SK-N-SH (cell line): ENCODE measurements around the gene ARFRP1. TPM values are rescaled to one million over a fixed set of nuclear protein-coding genes. Genes with fewer than 3 reads are reported as not detected.

Source experiments
- CTCF ChIA-PET: fragments of 300-600, 350-600 bp; formaldehyde crosslinking; extraction: SDS; loops from one replicate; lab custom pipeline; 2021; lab: Yijun Ruan, JAX
- POLR2A ChIA-PET: fragments of 350-600 bp; sonication (Branson Sonifier 250); formaldehyde crosslinking; extraction: SDS; loops from one replicate; lab custom pipeline; 2020; ENCODE audit warnings: antibody characterized with exemption, inconsistent platforms; lab: Yijun Ruan, JAX
- DNase-seq: peaks from one replicate; pipeline ENCODE4 v3.0.0; 2012
- H2AFZ ChIP-seq: fragments of 200-600 bp; sonication (generic); 2 replicates; pipeline ENCODE4 v1.8.1; 2016; ENCODE audit warnings: antibody characterized with exemption, mild to moderate bottlenecking, low read depth
- H3F3A ChIP-seq: fragments of 200-600 bp; sonication (generic); replicated peaks from 2 replicates; pipeline ENCODE3; 2016; ENCODE audit warnings: antibody characterized with exemption, mild to moderate bottlenecking; ENCODE audit not compliant: insufficient read depth
- H3K27ac ChIP-seq, 2 experiments: fragments of 200-500 bp in 1 of 2; fragments of 200-600 bp in 1 of 2; sonication (Bioruptor generic) in 1 of 2; sonication (generic), shearing (Covaris generic) in 1 of 2; 2 replicates each; pipeline versions ENCODE4 v1.5.1 to v1.6.1; 2014 to 2016; ENCODE audit warnings: low read depth in 2 of 2, inconsistent platforms in 1 of 2, low read length in 1 of 2, mild to moderate bottlenecking in 1 of 2, mixed read lengths in 1 of 2
- H3K27me3 ChIP-seq: fragments of 200-600 bp; sonication (generic), shearing (Covaris generic); 2 replicates; pipeline ENCODE4 v1.6.1; 2016; ENCODE audit warnings: mixed run types; ENCODE audit not compliant: insufficient read depth
- H3K36me3 ChIP-seq, 2 experiments: fragments of 200-500 bp in 1 of 2; fragments of 200-600 bp in 1 of 2; sonication (Bioruptor generic) in 1 of 2; sonication (generic) in 1 of 2; replicated peaks in 1 of 2; 2 replicates each; pipeline versions ENCODE3 to v1.5.1; 2014 to 2016; ENCODE audit warnings: low read length in 1 of 2, mild to moderate bottlenecking in 1 of 2; ENCODE audit not compliant: insufficient read depth in 2 of 2, control insufficient read depth in 1 of 2
- H3K4me1 ChIP-seq, 2 experiments: fragments of 200-500 bp in 1 of 2; fragments of 200-600 bp in 1 of 2; sonication (Bioruptor generic) in 1 of 2; sonication (generic), shearing (Covaris generic) in 1 of 2; 2 replicates each; pipeline versions ENCODE4 v1.5.1 to v1.6.1; 2014 to 2016; ENCODE audit warnings: low read depth in 1 of 2, low read length in 1 of 2, mixed run types in 1 of 2; ENCODE audit not compliant: insufficient read depth in 2 of 2, control insufficient read depth in 1 of 2
- H3K4me2 ChIP-seq: fragments of 200-600 bp; sonication (generic), shearing (Covaris generic); 2 replicates; pipeline ENCODE4 v1.6.1; 2017; ENCODE audit warnings: mixed run types
- H3K4me3 ChIP-seq, 2 experiments: fragments of 200-500 bp in 1 of 2; fragments of 200-600 bp in 1 of 2; sonication (Bioruptor generic) in 1 of 2; sonication (generic), shearing (Covaris generic) in 1 of 2; 2 replicates each; pipeline versions ENCODE4 v1.5.1 to v1.8.1; 2014 to 2016; ENCODE audit warnings: low read depth in 2 of 2, inconsistent platforms in 1 of 2, low read length in 1 of 2, mild to moderate bottlenecking in 1 of 2, mixed read lengths in 1 of 2, moderate library complexity in 1 of 2
- H3K79me2 ChIP-seq: fragments of 200-600 bp; sonication (generic); 2 replicates; pipeline ENCODE4 v1.8.1; 2017; ENCODE audit warnings: mild to moderate bottlenecking; ENCODE audit not compliant: insufficient read depth
- H3K9ac ChIP-seq: fragments of 200-600 bp; sonication (generic); 2 replicates; pipeline ENCODE4 v1.6.1; 2017; ENCODE audit warnings: mixed run types
- H3K9me2 ChIP-seq: fragments of 200-600 bp; sonication (generic); 2 replicates; pipeline ENCODE4 v1.6.1; 2017; ENCODE audit warnings: mixed run types
- H3K9me3 ChIP-seq: fragments of 200-600 bp; sonication (generic); 2 replicates; pipeline ENCODE4 v1.6.1; 2017; ENCODE audit warnings: mixed run types, mild to moderate bottlenecking, moderate library complexity
- H4K20me1 ChIP-seq: fragments of 200-600 bp; sonication (generic); 2 replicates; pipeline ENCODE4 v1.6.1; 2017; ENCODE audit warnings: mild to moderate bottlenecking, mixed run types; ENCODE audit not compliant: insufficient read depth
- FOXJ3 ChIP-seq: sonication (generic); formaldehyde crosslinking; IDR thresholded peaks from 2 replicates; pipeline ENCODE4 v1.5.1; 2020; ENCODE audit warnings: mild to moderate bottlenecking, missing genetic modification reagents
- FOXM1 ChIP-seq: IDR thresholded peaks from 2 replicates; pipeline ENCODE4 v1.4.0; 2012; ENCODE audit warnings: low read depth, mild to moderate bottlenecking
- GABPA ChIP-seq: IDR thresholded peaks from 2 replicates; pipeline ENCODE4 v1.4.0; 2012; ENCODE audit warnings: low read depth, mild to moderate bottlenecking
- NRF1 ChIP-seq: IDR thresholded peaks from 2 replicates; pipeline ENCODE4 v1.6.1; 2012; ENCODE audit warnings: low read depth, mild to moderate bottlenecking, low read length
- PBX3 ChIP-seq: IDR thresholded peaks from 2 replicates; pipeline ENCODE4; 2012
- REST ChIP-seq: IDR thresholded peaks from 2 replicates; pipeline ENCODE4 v1.6.1; 2012; ENCODE audit warnings: mild to moderate bottlenecking, low read depth, low read length, moderate library complexity
- RFX5 ChIP-seq: IDR thresholded peaks from 2 replicates; pipeline ENCODE4 v1.6.1; 2012; ENCODE audit warnings: mild to moderate bottlenecking, improper control_type of control experiment, low read length
- TAF1 ChIP-seq: IDR thresholded peaks from 2 replicates; pipeline ENCODE4 v1.6.1; 2012; ENCODE audit warnings: low read depth, mild to moderate bottlenecking, low read length, moderate library complexity, borderline replicate concordance
- YY1 ChIP-seq: IDR thresholded peaks from 2 replicates; pipeline ENCODE4 v1.4.0; 2012; ENCODE audit warnings: low read depth, mild to moderate bottlenecking
- WGBS: methylation state at CpG from one replicate; pipeline ENCODE4 v1.1.6; 2017; ENCODE audit warnings: low lambda C conversion rate; 5-methylcytosine and 5-hydroxymethylcytosine counted together
- polyA plus RNA-seq, 3 experiments: library from polyadenylated mRNA; depleted of rRNA; stranded (reverse); fragments of >200 nt; gene quantifications; 2 replicates each; pipeline ENCODE4 v1.2.3, GENCODE V29; 2012

Gene ARFRP1
- polyA plus RNA-seq, 1 of the 3 experiments (the other 2 are of a cell fraction) = 72.8 TPM

- POLR2A ChIA-PET = interaction anchor here (0.6 to 1.3 kb wide), 6 partner anchors 10 to 240 kb away, joined by 3 to 7 read pairs (median 4); partner anchors contain the start of genes RTEL1 and TPD52L2
- no peak overlapping the region for H2AFZ ChIP-seq
- WGBS = 20% methylated on average over 1 of the region's 80 CpGs
These were observed 32.4 kb upstream of the ARFRP1 start for GRCh38 chr20:63740070-63740626.

More at GRCh38 chr20:63740070-63740626, 32.4 kb upstream of the ARFRP1 start:
- Histone ChIP-seq H3F3A (peaks cover 17% of the 10 kb centered on the region), H3K9me3 (no peaks in the 10 kb centered on the region), H3K9ac (peak overlapping the region; percentile 92), H3K4me3 (peak overlapping the region; percentile 81 to 95), H3K9me2 (no peaks in the 10 kb centered on the region), H4K20me1 (peaks cover 16% of the 10 kb centered on the region), H3K27ac (peak overlapping the region; percentile 72 to 96), H3K79me2 (peaks cover 18% of the 10 kb centered on the region), H3K27me3 (no peaks in the 10 kb centered on the region), H3K4me1 (peaks cover 0 to 14% of the 10 kb centered on the region in 2 experiments; a peak in 1 of 4 replicates), H3K36me3 (peaks cover 15 to 32% of the 10 kb centered on the region in 2 experiments), H3K4me2 (peak overlapping the region; percentile 98)
- peak; percentile 87 for DNase-seq
- TF ChIP-seq NRF1 (0 out of 2 replicates have a peak, but pooled peaks have one; percentile 25), TAF1 (0 out of 2 replicates have a peak, but pooled peaks have one; percentile 22), RFX5 (no peak), FOXM1 (no peak), PBX3 (no peak), FOXJ3 (CRISPR knock-in tag) (no peak), YY1 (no peak), GABPA (no peak), REST (no peak)
- CTCF ChIA-PET = interaction anchor here (0.8 to 1.7 kb wide), 5 partner anchors 9 to 202 kb away, joined by 3 to 9 read pairs (median 3); no protein-coding TSS in a partner anchor
